ENCODE data around the gene MGAT5B.

MGAT5B gene

GRCh38 chr17:76940295-76940694, 72.1 kb downstream of the MGAT5B start:
- Histone ChIP-seq H3K79me2 (ENCODE audit: low read length) (no peaks in the 10 kb centered on the region), H3K27ac (ENCODE audit: low read length) (no peak overlapping the region), H3K36me3 (replicated peaks; ENCODE audit: insufficient read depth, low read length) (no peaks in the 10 kb centered on the region), H3K4me1 (ENCODE audit: low read length) (no peaks in the 10 kb centered on the region), H3F3A (ENCODE audit: insufficient read depth, low read length) (no peaks in the 10 kb centered on the region), H3K4me3 (ENCODE audit: low read length) (no peak overlapping the region), H3K9ac (ENCODE audit: low read length) (no peak overlapping the region), H3K9me3 (replicated peaks; ENCODE audit: insufficient read depth, low read length) (no peaks in the 10 kb centered on the region), H4K20me1 (ENCODE audit: insufficient read depth, low read length) (no peaks in the 10 kb centered on the region), H2AFZ (ENCODE audit: low read length) (no peak overlapping the region), H3K4me2 (ENCODE audit: low read depth, low read length) (no peak overlapping the region), H3K27me3 (replicated peaks; ENCODE audit: insufficient read depth, low read length) (peaks cover 32% of the 10 kb centered on the region), H3K9me2 (replicated peaks; ENCODE audit: insufficient read depth, low read length) (no peaks in the 10 kb centered on the region)
- no peak for DNase-seq
- TF ChIP-seq EZH2 (optimal IDR thresholded peaks at IDR 0.05; ENCODE audit: low read depth, low read length) (no peak), EZH2phosphoT487 (IDR thresholded peaks at IDR 0.05; ENCODE audit: low read length) (no peak)
- TF ChIP-seq, protein P1, sequence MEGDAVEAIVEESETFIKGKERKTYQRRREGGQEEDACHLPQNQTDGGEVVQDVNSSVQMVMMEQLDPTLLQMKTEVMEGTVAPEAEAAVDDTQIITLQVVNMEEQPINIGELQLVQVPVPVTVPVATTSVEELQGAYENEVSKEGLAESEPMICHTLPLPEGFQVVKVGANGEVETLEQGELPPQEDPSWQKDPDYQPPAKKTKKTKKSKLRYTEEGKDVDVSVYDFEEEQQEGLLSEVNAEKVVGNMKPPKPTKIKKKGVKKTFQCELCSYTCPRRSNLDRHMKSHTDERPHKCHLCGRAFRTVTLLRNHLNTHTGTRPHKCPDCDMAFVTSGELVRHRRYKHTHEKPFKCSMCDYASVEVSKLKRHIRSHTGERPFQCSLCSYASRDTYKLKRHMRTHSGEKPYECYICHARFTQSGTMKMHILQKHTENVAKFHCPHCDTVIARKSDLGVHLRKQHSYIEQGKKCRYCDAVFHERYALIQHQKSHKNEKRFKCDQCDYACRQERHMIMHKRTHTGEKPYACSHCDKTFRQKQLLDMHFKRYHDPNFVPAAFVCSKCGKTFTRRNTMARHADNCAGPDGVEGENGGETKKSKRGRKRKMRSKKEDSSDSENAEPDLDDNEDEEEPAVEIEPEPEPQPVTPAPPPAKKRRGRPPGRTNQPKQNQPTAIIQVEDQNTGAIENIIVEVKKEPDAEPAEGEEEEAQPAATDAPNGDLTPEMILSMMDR (IDR thresholded peaks at IDR 0.05; ENCODE audit: low read length) = no peak

DNA sequence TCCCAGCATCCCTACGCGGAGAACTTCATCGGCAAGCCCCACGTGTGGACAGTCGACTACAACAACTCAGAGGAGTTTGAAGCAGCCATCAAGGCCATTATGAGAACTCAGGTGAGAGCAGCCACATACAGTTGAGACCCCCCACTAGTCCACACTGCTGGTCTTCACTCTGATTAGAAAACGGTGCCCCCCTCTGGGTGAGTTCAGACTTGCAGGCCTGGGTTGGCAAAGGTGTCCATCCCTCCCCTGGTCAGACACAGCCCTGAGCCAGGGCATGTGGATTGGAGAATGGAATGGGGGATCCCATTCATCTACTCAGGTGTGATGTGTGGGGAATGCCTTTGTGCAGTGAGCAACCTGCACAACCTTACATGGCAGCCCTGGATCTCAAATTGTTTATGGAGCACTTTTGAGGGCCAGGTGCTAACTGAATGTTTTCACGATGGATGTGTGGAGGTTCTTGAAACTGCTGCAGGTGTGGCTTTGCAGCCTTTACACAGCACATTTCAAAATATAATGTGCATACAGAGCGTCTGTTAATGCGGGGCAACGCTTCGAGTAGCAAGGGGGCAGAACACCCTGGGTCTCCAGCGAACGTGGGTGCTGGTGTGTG, 72.6 kb downstream of the MGAT5B start:
- no peak overlapping the region for H2AFZ ChIP-seq (ENCODE audit: low read length)
- no peaks in the 10 kb centered on the region for H3F3A ChIP-seq (ENCODE audit: insufficient read depth, low read length)
- no peaks in the 10 kb centered on the region for H3K9me3 ChIP-seq (replicated peaks; ENCODE audit: insufficient read depth, low read length)
- no peaks in the 10 kb centered on the region for H3K36me3 ChIP-seq (replicated peaks; ENCODE audit: insufficient read depth, low read length)
- no peak overlapping the region for H3K9ac ChIP-seq (ENCODE audit: low read length)
- DNase-seq = no peak
- H3K4me2 ChIP-seq (ENCODE audit: low read depth, low read length) = no peak overlapping the region
- H3K27me3 ChIP-seq (replicated peaks; ENCODE audit: insufficient read depth, low read length) = peaks cover 30% of the 10 kb centered on the region
- H3K27ac ChIP-seq (ENCODE audit: low read length) = no peak overlapping the region
- TF ChIP-seq, protein P1 (IDR thresholded peaks at IDR 0.05; ENCODE audit: low read length) = 0 out of 2 replicates have a peak, but pooled peaks have one; percentile 5
- TF ChIP-seq EZH2 (optimal IDR thresholded peaks at IDR 0.05; ENCODE audit: low read depth, low read length) (no peak), EZH2phosphoT487 (IDR thresholded peaks at IDR 0.05; ENCODE audit: low read length) (no peak)
- H3K4me3 ChIP-seq (ENCODE audit: low read length) = no peak overlapping the region
- H3K4me1 ChIP-seq (ENCODE audit: low read length) = no peaks in the 10 kb centered on the region
- no peaks in the 10 kb centered on the region for H4K20me1 ChIP-seq (ENCODE audit: insufficient read depth, low read length)
- H3K79me2 ChIP-seq (ENCODE audit: low read length) = no peaks in the 10 kb centered on the region
- no peaks in the 10 kb centered on the region for H3K9me2 ChIP-seq (replicated peaks; ENCODE audit: insufficient read depth, low read length)

DNA sequence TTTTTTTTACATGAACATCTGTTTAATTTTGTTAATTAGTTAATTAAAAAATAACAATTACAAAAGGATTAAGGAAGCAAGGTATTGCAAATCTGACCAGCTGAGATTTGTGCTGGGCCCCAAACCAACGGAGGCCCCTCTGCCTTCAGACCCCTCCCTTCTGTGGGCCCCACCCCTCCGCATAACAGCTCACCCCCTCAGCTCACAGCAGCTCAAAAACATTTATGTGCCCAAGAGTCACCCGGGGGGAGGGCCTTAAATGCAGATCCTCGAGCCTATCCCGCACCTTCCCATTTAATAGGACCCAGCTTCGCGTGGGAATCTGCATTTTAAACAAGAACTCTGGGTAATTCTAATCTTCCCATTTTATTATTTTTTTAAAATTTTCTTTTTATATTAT, 75.0 kb downstream of the MGAT5B start:
- Histone ChIP-seq H3K27ac (ENCODE audit: low read length) (no peak overlapping the region), H3K9me2 (replicated peaks; ENCODE audit: insufficient read depth, low read length) (no peaks in the 10 kb centered on the region), H3K4me1 (ENCODE audit: low read length) (peaks cover 3% of the 10 kb centered on the region; the same call in 1 of the 2 replicates), H3K9me3 (replicated peaks; ENCODE audit: insufficient read depth, low read length) (no peaks in the 10 kb centered on the region), H3K4me2 (ENCODE audit: low read depth, low read length) (no peak overlapping the region), H3K79me2 (ENCODE audit: low read length) (no peaks in the 10 kb centered on the region), H3K4me3 (ENCODE audit: low read length) (no peak overlapping the region), H2AFZ (ENCODE audit: low read length) (no peak overlapping the region), H3K27me3 (replicated peaks; ENCODE audit: insufficient read depth, low read length) (peaks cover 17% of the 10 kb centered on the region), H4K20me1 (ENCODE audit: insufficient read depth, low read length) (no peaks in the 10 kb centered on the region), H3K36me3 (replicated peaks; ENCODE audit: insufficient read depth, low read length) (no peaks in the 10 kb centered on the region), H3F3A (ENCODE audit: insufficient read depth, low read length) (no peaks in the 10 kb centered on the region), H3K9ac (ENCODE audit: low read length) (no peak overlapping the region)
- no peak for DNase-seq
- TF ChIP-seq, protein P1 (IDR thresholded peaks at IDR 0.05; ENCODE audit: low read length) = no peak
- TF ChIP-seq EZH2phosphoT487 (IDR thresholded peaks at IDR 0.05; ENCODE audit: low read length) (no peak), EZH2 (optimal IDR thresholded peaks at IDR 0.05; ENCODE audit: low read depth, low read length) (no peak)
